BE2C (cell line): ENCODE results near the gene TMEM267.

Experiments used
- DNase-seq: peaks from one replicate; pipeline ENCODE4 v3.0.0-alpha.2; 2020
- H3K27me3 ChIP-seq: fragments of 250-450 bp; sonication (Bioruptor Pico); 2 replicates; pipeline ENCODE4 v1.5.1; 2020; ENCODE audit warnings: mild to moderate bottlenecking
- H3K36me3 ChIP-seq: fragments of 250-450 bp; sonication (Bioruptor Pico); 2 replicates; pipeline ENCODE4 v1.5.1; 2020; ENCODE audit warnings: mild to moderate bottlenecking
- H3K4me1 ChIP-seq: fragments of 250-450 bp; sonication (Bioruptor Pico); 2 replicates; pipeline ENCODE4 v1.5.1; 2020
- H3K4me3 ChIP-seq: 2 replicates; pipeline ENCODE4 v1.5.1; 2011; ENCODE audit warnings: low read depth, low read length
- H3K9me3 ChIP-seq: fragments of 250-450 bp; sonication (Bioruptor Pico); 2 replicates; pipeline ENCODE4 v1.5.1; 2020
- CTCF ChIP-seq: IDR thresholded peaks from 2 replicates; pipeline ENCODE4 v1.5.1; 2012; ENCODE audit warnings: mild to moderate bottlenecking, low read depth, low read length

The TMEM267 gene

GRCh38 chr5:43491326-43491725 lies 7.7 kb upstream of the TMEM267 start:
- H3K4me1 ChIP-seq = no peaks in the 10 kb centered on the region
- DNase-seq = no peak
- no peaks in the 10 kb centered on the region for H3K27me3 ChIP-seq
- H3K36me3 ChIP-seq = peaks cover 10% of the 10 kb centered on the region
- H3K4me3 ChIP-seq = no peak overlapping the region
- no peaks in the 10 kb centered on the region for H3K9me3 ChIP-seq
- TF ChIP-seq CTCF = no peak

DNA sequence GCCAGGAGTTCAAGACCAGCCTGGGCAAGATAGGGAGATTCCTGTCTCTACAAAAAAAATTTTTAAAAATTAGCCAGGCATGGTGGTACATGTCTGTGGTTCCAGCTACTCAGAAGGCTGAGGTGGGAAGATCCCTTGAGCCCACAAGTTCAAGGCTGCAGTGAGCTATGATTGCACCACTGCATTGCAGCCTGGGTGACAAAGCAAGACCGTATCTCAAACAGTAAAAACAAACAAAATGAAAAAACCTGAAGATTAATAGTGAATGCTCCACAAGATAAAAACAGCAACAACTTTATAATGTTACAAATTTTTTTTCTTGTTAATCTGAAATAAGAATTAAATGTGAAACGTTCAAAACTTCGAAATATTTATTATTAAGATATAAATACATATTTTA lies 2.7 kb upstream of the TMEM267 start:
- no peaks in the 10 kb centered on the region for H3K27me3 ChIP-seq
- DNase-seq = no peak

GRCh38 chr5:43485406-43485805 lies 1.7 kb upstream of the TMEM267 start:
- peaks cover 2% of the 10 kb centered on the region; the same call in 1 of the 2 replicates for H3K4me1 ChIP-seq
- peaks cover 15% of the 10 kb centered on the region for H3K36me3 ChIP-seq
- H3K4me3 ChIP-seq = no peak overlapping the region
- TF ChIP-seq CTCF = no peak
- DNase-seq = no peak
- no peaks in the 10 kb centered on the region for H3K9me3 ChIP-seq
- H3K27me3 ChIP-seq = no peaks in the 10 kb centered on the region

More for the DNA sequence above, 2.7 kb upstream of the TMEM267 start:
- Histone ChIP-seq H3K4me1 (peaks cover 2% of the 10 kb centered on the region; the same call in 1 of the 2 replicates), H3K9me3 (no peaks in the 10 kb centered on the region), H3K4me3 (no peak overlapping the region), H3K36me3 (peaks cover 15% of the 10 kb centered on the region)
- no peak for TF ChIP-seq CTCF

DNA sequence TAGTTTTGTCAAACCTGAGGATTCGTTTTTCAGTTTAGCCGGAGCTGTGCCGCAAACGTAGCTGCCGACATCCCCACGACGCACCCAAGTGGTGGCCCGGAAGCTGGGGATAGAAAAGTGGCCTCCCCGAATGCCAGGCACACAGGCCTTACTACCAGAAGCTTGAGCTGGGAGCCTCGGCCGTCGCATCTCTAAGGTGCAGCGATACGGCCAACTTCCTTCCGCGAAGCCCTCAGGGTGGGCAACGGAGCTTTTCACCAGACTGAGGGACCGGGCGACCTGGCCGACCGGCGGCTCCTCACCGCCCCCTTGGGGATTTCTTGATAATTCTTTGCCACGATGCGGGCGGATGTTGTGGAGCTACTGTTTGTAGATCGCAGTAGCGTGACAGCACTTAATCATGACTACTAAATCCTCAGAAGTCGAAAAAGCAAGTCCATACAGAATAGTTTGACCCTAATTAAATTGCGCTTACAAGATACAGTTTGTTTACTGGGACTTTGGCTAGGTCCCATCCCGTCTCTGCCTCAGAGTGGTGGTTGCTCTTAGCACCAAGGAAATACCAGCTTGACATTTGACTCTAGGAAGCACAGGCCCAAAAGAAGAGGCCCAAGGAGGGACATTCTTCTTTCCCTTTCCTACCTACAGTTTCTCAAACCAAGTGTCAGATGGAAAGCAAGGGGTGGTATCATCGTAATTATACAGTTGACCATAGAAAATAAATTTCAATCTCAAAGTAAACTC lies 613 bp upstream of the TMEM267 start:
- Histone ChIP-seq H3K4me3 (peak overlapping the region; percentile 90), H3K27me3 (no peaks in the 10 kb centered on the region), H3K36me3 (peaks cover 7% of the 10 kb centered on the region), H3K9me3 (no peaks in the 10 kb centered on the region), H3K4me1 (peaks cover 2% of the 10 kb centered on the region; the same call in 1 of the 2 replicates)
- TF ChIP-seq CTCF = peak; percentile 52
- peak; percentile 87 for DNase-seq

GRCh38 chr5:43482490-43483297 lies 971 bp downstream of the TMEM267 start:
- H3K4me1 ChIP-seq = peaks cover 2% of the 10 kb centered on the region; the same call in 1 of the 2 replicates
- TF ChIP-seq CTCF = no peak
- peaks cover 6% of the 10 kb centered on the region; the same call in 1 of the 2 replicates for H3K36me3 ChIP-seq
- no peaks in the 10 kb centered on the region for H3K9me3 ChIP-seq
- H3K27me3 ChIP-seq = no peaks in the 10 kb centered on the region
- peak overlapping the region; percentile 90 for H3K4me3 ChIP-seq
- DNase-seq = no peak
